Neuron (in vitro differentiated cells): ENCODE results near the gene HSPD1.
"Not testable (repeated sequence)": the region's sequence is repeated elsewhere in the genome, so short reads cannot be mapped to it uniquely, and the experiment has no call there.

Experiments used
- H2AFZ ChIP-seq: one replicate; pipeline ENCODE4 v1.6.1; 2013; ENCODE audit warnings: low read depth, mild to moderate bottlenecking, inconsistent platforms, low read length, moderate library complexity
- H3K27me3 ChIP-seq: one replicate; pipeline ENCODE4 v1.6.1; 2013; ENCODE audit warnings: low read length; ENCODE audit not compliant: insufficient read depth
- H3K36me3 ChIP-seq: one replicate; pipeline ENCODE4 v1.6.1; 2013; ENCODE audit warnings: low read length; ENCODE audit not compliant: insufficient read depth
- H3K4me1 ChIP-seq: one replicate; pipeline ENCODE4 v1.6.1; 2013; ENCODE audit warnings: low read length; ENCODE audit not compliant: insufficient read depth
- H3K4me3 ChIP-seq: 2 replicates; pipeline ENCODE4 v1.5.1; 2013; ENCODE audit warnings: mild to moderate bottlenecking, low read length, moderate library complexity
- H3K9me3 ChIP-seq: one replicate; pipeline ENCODE4 v1.6.1; 2013; ENCODE audit warnings: low read length

Gene HSPD1

GRCh38 chr2:197480165-197481036 is 19.2 kb downstream of the HSPD1 start:
- no peaks in the 10 kb centered on the region for H3K9me3 ChIP-seq
- no peak overlapping the region for H3K4me3 ChIP-seq
- H3K36me3 ChIP-seq: peaks cover 17% of the 10 kb centered on the region
- no peak overlapping the region for H2AFZ ChIP-seq
- no peaks in the 10 kb centered on the region for H3K27me3 ChIP-seq
- no peaks in the 10 kb centered on the region for H3K4me1 ChIP-seq

- no peaks in the 10 kb centered on the region for H3K27me3 ChIP-seq
- H3K36me3 ChIP-seq: peaks cover 21% of the 10 kb centered on the region
- no peaks in the 10 kb centered on the region for H3K4me1 ChIP-seq
- no peak overlapping the region for H2AFZ ChIP-seq
- no peaks in the 10 kb centered on the region for H3K9me3 ChIP-seq
- H3K4me3 ChIP-seq: no peak overlapping the region
Observed at GRCh38 chr2:197477797-197478196, 21.8 kb downstream of the HSPD1 start.

GRCh38 chr2:197472166-197472565 is 27.5 kb downstream of the HSPD1 start:
- no peak overlapping the region for H2AFZ ChIP-seq
- no peaks in the 10 kb centered on the region for H3K9me3 ChIP-seq
- no peaks in the 10 kb centered on the region for H3K4me1 ChIP-seq
- peaks cover 33% of the 10 kb centered on the region for H3K36me3 ChIP-seq
- no peak overlapping the region for H3K4me3 ChIP-seq
- no peaks in the 10 kb centered on the region for H3K27me3 ChIP-seq

DNA sequence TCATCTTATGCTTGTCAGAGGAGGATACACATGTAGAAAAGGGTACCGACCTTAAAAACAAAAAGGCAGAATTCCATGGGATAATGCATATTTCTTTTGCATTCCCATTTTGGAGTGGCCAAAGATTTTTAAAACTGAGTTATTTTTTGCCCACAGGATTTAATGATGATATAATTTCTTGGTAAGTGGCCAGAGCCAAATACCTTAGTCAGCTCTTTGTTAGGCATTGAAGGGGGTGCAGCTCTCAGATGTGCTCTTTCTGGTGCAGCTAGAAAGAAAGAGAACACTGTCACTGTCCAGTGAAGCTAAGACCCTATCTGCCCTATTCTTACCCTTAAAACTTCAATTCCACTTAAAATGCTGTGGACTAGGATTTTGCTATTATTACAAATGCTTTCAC is 35.5 kb downstream of the HSPD1 start:
- Histone ChIP-seq H3K36me3 (peaks cover 32% of the 10 kb centered on the region), H3K9me3 (no peaks in the 10 kb centered on the region), H2AFZ (no peak overlapping the region), H3K4me3 (no peak overlapping the region), H3K27me3 (no peaks in the 10 kb centered on the region), H3K4me1 (no peaks in the 10 kb centered on the region)

- no peaks in the 10 kb centered on the region for H3K27me3 ChIP-seq
- peaks cover 25% of the 10 kb centered on the region for H3K36me3 ChIP-seq
- no peak overlapping the region for H2AFZ ChIP-seq
- H3K4me3 ChIP-seq: no peak overlapping the region
- H3K9me3 ChIP-seq: no peaks in the 10 kb centered on the region
- H3K4me1 ChIP-seq: no peaks in the 10 kb centered on the region
Observed at GRCh38 chr2:197461057-197461456, 38.6 kb downstream of the HSPD1 start.

DNA sequence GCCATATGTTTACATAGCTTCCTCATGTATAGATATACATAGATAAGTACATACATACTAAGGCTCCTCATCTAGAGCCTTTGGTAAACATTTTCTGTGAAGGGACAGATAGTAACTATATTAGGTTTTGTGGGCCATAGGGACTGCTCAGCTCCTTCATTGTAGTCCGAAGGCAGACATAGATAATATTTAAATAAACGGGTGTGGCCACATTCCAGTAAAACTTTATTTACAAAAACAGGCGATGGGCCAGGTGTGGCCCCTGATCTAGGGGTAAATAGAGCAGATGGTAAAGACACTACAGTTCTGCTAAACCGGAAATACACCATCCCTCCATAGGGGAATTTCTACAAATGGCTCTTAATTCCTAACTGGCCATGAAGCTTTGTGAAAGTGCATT is 39.0 kb downstream of the HSPD1 start:
- Histone ChIP-seq H3K4me1 (no peaks in the 10 kb centered on the region), H3K36me3 (peaks cover 21% of the 10 kb centered on the region), H3K4me3 (no peak overlapping the region), H3K27me3 (no peaks in the 10 kb centered on the region), H3K9me3 (no peaks in the 10 kb centered on the region), H2AFZ (no peak overlapping the region)

DNA sequence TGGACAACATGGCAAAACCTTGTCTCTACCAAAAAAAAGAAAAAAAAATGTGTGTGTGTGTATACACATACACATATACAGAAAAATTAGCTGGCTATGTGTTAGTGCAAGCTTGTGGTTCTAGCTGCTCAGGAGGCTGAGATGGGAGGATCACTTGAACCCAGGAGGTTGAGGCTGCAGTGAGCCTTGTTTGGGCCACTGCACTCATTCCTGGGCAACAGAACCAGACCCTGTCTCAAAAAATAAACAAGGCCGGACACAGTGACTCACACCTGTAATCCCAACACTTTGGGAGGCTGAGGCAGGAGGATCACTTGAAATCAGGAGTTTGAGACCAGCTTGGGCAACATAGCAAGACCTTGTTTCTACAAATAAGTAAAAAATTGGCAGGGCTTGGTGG is 44.2 kb downstream of the HSPD1 start:
- H3K36me3 ChIP-seq: peaks cover under 1% of the 10 kb centered on the region
- no peaks in the 10 kb centered on the region for H3K27me3 ChIP-seq
- H2AFZ ChIP-seq: no peak overlapping the region
- H3K4me3 ChIP-seq: peak overlapping the region; percentile 85
- no peaks in the 10 kb centered on the region for H3K9me3 ChIP-seq
- H3K4me1 ChIP-seq: peaks cover 13% of the 10 kb centered on the region

DNA sequence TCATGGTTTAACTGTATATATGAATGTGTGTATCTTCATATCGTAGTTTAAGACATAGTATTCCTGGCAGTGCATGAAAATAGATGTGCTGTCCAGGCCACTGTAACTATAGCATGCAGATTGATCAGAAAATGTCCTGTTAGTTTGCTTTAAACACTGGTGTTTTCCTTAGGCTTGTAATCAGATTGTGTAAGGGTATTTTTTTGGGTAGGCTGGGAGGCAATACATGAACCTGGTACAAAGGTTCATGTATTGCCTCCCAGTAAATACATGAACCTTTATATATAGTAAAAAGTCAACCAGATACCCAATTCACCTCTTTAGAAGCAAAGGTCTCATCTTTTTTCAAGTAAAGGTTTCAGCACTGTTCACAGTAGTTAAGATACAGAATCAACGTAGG is 44.7 kb downstream of the HSPD1 start:
- Histone ChIP-seq H3K36me3 (no peaks in the 10 kb centered on the region), H3K9me3 (no peaks in the 10 kb centered on the region), H2AFZ (no peak overlapping the region), H3K27me3 (no peaks in the 10 kb centered on the region), H3K4me1 (peaks cover 13% of the 10 kb centered on the region), H3K4me3 (peak overlapping the region; percentile 85)

DNA sequence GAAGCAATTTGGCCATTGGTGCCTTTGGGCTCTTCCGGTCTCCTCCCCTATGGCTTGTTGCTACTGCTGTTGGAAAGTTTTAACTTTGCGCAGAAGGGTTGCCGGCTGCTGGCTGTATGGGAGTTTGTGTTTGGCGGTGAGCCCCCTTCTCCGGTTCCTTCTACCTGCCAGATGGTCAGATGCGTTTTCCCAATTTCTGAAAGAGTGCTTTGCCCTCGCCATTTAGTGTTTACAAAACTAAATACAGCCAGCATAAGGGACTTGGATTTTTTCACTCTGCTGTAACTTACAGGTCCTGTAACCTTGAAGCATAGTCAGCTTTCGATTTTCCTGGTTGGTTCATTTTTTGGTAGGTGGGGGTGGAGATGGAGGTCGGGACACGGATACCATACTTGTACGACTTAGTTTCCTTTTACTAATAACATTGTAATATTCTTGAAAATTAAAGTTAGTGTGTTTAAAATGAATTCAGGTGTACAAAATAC is 45.7 kb downstream of the HSPD1 start:
- Histone ChIP-seq H3K4me1 (peaks cover 13% of the 10 kb centered on the region), H3K36me3 (no peaks in the 10 kb centered on the region), H3K9me3 (no peaks in the 10 kb centered on the region), H3K4me3 (peak overlapping the region; percentile 85), H2AFZ (peak overlapping the region; percentile 76), H3K27me3 (no peaks in the 10 kb centered on the region)

- Histone ChIP-seq H3K27me3 (no peaks in the 10 kb centered on the region), H3K4me1 (peaks cover 13% of the 10 kb centered on the region), H3K9me3 (no peaks in the 10 kb centered on the region), H3K4me3 (peak within 1 kb of the TSS; percentile 85), H2AFZ (peak within 1 kb of the TSS; percentile 76), H3K36me3 (no peaks in the 10 kb centered on the region)
Observed at GRCh38 chr2:197453123-197453913, 46.3 kb downstream of the HSPD1 start, which contains the start of gene COQ10B. Gene COQ10B, plus strand, starts transcription at chr2:197453552. Its CDS starts 9 bp downstream, at chr2:197453561.

DNA sequence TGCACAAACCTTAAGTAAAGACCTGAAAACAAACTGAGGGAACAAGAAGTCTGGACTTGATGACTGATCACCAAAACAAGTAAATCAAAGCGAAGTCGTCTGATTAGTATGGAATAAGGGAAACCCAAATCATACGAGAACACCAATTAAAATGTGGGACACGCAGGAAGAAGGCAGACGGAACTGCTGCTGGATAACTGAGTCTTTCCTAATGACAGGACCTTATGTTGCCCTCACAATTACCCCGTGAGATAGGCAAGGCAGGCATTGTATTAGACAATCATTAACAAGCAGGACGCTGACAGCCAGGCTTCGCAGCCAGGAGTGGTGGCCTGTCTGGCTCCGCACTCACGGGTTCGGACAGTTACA is 46.9 kb downstream of the HSPD1 start:
- Histone ChIP-seq H3K9me3 (no peaks in the 10 kb centered on the region), H3K27me3 (no peaks in the 10 kb centered on the region), H3K4me1 (peaks cover 13% of the 10 kb centered on the region), H2AFZ (peak overlapping the region; percentile 69), H3K36me3 (no peaks in the 10 kb centered on the region), H3K4me3 (peak overlapping the region; percentile 85)

GRCh38 chr2:197450935-197451358 is 48.7 kb downstream of the HSPD1 start:
- not testable (repeated sequence) for H3K36me3 ChIP-seq, H3K27me3 ChIP-seq, H3K4me3 ChIP-seq, H3K9me3 ChIP-seq, H2AFZ ChIP-seq
- H3K4me1 ChIP-seq: peaks cover 13% of the 10 kb centered on the region

- no peaks in the 10 kb centered on the region for H3K36me3 ChIP-seq
- no peak overlapping the region for H3K4me3 ChIP-seq
- no peak overlapping the region for H2AFZ ChIP-seq
- H3K9me3 ChIP-seq: no peaks in the 10 kb centered on the region
- H3K27me3 ChIP-seq: no peaks in the 10 kb centered on the region
- peaks cover 13% of the 10 kb centered on the region for H3K4me1 ChIP-seq
Observed at GRCh38 chr2:197450465-197450864, 49.2 kb downstream of the HSPD1 start.
